IMR-90 (cell line): ENCODE data around the gene ACOX2.

Experiments
- CTCF ChIP-seq: conservative IDR thresholded peaks from 2 replicates; pipeline ENCODE4 v1.5.1; 2012; ENCODE audit warnings: mild to moderate bottlenecking, low read depth, low read length, improper control_type of control experiment
- FOS ChIP-seq: fragments of 150-350 bp; IDR thresholded peaks from 2 replicates; pipeline ENCODE4 v1.6.1; 2016; ENCODE audit warnings: low read depth, low read length

- no peak for TF ChIP-seq CTCF
- TF ChIP-seq FOS, result no peak
Observed at GRCh38 chr3:58555203-58555602, 18.2 kb upstream of the ACOX2 start.
